HCT116 (cell line): ENCODE data around the gene SH3BGRL3. TPM values are rescaled to one million over a fixed set of nuclear protein-coding genes. Genes with fewer than 3 reads are reported as not detected.
A peak's percentile ranks its signal among the peaks of the same experiment; 100 is the strongest.

Experiments used
- ATAC-seq: fragments of 200-7000 bp; cut with Tn5 transposase; 2 replicates; pipeline ENCODE4 v1.9.1; 2020; ENCODE audit warnings: mild to moderate bottlenecking, moderate library complexity
- BruUV-seq: library from RNA; stranded (reverse); fragments of 400-500 nt; replicated peaks from 2 replicates; lab custom pipeline; 2021; lab: Mats Ljungman, UMichigan
- CTCF ChIA-PET: fragments of 300-600 bp; sonication (Branson Sonifier 250); formaldehyde crosslinking; loops from one replicate; lab custom pipeline; 2021; ENCODE audit warnings: antibody characterized with exemption; lab: Charles Lee
- POLR2A ChIA-PET: fragments of 300-600, 350-600 bp; sonication (Branson Sonifier 250); formaldehyde crosslinking; loops from one replicate; lab custom pipeline; 2021; ENCODE audit warnings: antibody characterized with exemption; lab: Charles Lee
- RAD21 ChIA-PET, 2 experiments: fragments of 300-600 bp; sonication (Branson Sonifier 250); formaldehyde crosslinking; loops; one replicate each; lab custom pipeline; 2023; ENCODE audit warnings: low total read pairs in 2 of 2; ENCODE audit not compliant: uncharacterized antibody in 2 of 2, unreplicated experiment in 2 of 2, low non-redundant PET in 1 of 2; lab: Charles Lee
- DNase-seq: peaks from one replicate; pipeline ENCODE4 v3.0.0-alpha.2; 2010; ENCODE audit warnings: low read depth, low spot score
- H2AFZ ChIP-seq: fragments of 200-600 bp; shearing (Covaris generic), sonication (generic); 2 replicates; pipeline ENCODE4 v1.6.1; 2017; ENCODE audit warnings: low read depth, mixed run types, mixed read lengths, antibody characterized with exemption, low read length; ENCODE audit not compliant: poor library complexity, severe bottlenecking
- H3K27ac ChIP-seq: 2 replicates; pipeline ENCODE4 v1.5.1; 2012; ENCODE audit warnings: low read depth, low read length
- H3K27me3 ChIP-seq: fragments of 200-600 bp; sonication (generic); 2 replicates; pipeline ENCODE4 v1.6.1; 2016; ENCODE audit warnings: mixed run types, low read length, mixed read lengths; ENCODE audit not compliant: insufficient read depth
- H3K36me3 ChIP-seq, 2 experiments: fragments of 200-500 bp in 1 of 2; fragments of 200-600 bp in 1 of 2; sonication (Bioruptor generic) in 1 of 2; sonication (generic) in 1 of 2; 2 replicates each; pipeline versions ENCODE4 v1.5.1 to v1.6.1; 2014 to 2016; ENCODE audit warnings: low read length in 2 of 2, inconsistent platforms in 1 of 2, mixed read lengths in 1 of 2, mixed run types in 1 of 2; ENCODE audit not compliant: insufficient read depth in 2 of 2, control insufficient read depth in 1 of 2
- H3K4me1 ChIP-seq, 2 experiments: fragments of 200-600 bp in 1 of 2; sonication (generic) in 1 of 2; 2 replicates each; pipeline versions ENCODE4 v1.5.1 to v1.6.1; 2012 to 2017; ENCODE audit warnings: low read length in 2 of 2, inconsistent platforms in 1 of 2, mild to moderate bottlenecking in 1 of 2, mixed read lengths in 1 of 2, mixed run types in 1 of 2, moderate library complexity in 1 of 2; ENCODE audit not compliant: insufficient read depth in 2 of 2, control insufficient read depth in 1 of 2
- H3K4me2 ChIP-seq: fragments of 200-600 bp; sonication (generic); 2 replicates; pipeline ENCODE4 v1.6.1; 2017; ENCODE audit warnings: mixed run types, low read length, mixed read lengths
- H3K4me3 ChIP-seq, 2 experiments: fragments of 200-600 bp in 1 of 2; sonication (generic) in 1 of 2; replicated peaks in 1 of 2; 2 replicates each; pipeline ENCODE4 v1.5.1; 2011 to 2016; ENCODE audit warnings: low read length in 2 of 2, control low read depth in 1 of 2, low read depth in 1 of 2, mild to moderate bottlenecking in 1 of 2, mixed read lengths in 1 of 2, mixed run types in 1 of 2
- H3K79me2 ChIP-seq: fragments of 200-600 bp; sonication (generic); 2 replicates; pipeline ENCODE4 v1.6.1; 2017; ENCODE audit warnings: mild to moderate bottlenecking, mixed run types, low read length, moderate library complexity, mixed read lengths; ENCODE audit not compliant: insufficient read depth
- H3K9ac ChIP-seq: fragments of 200-600 bp; sonication (generic); 2 replicates; pipeline ENCODE4 v1.6.1; 2016; ENCODE audit warnings: low read length, mixed read lengths
- H3K9me2 ChIP-seq: fragments of 200-600 bp; sonication (generic), shearing (Covaris generic); 2 replicates; pipeline ENCODE4 v1.6.1; 2017; ENCODE audit warnings: mixed run types, mild to moderate bottlenecking, moderate library complexity; ENCODE audit not compliant: insufficient read depth
- H3K9me3 ChIP-seq, 2 experiments: fragments of 200-500 bp in 1 of 2; fragments of 200-600 bp in 1 of 2; sonication (Bioruptor generic) in 1 of 2; sonication (generic) in 1 of 2; 2 replicates each; pipeline ENCODE4 v1.6.1; 2014 to 2017; ENCODE audit warnings: low read length in 2 of 2, mixed read lengths in 2 of 2, inconsistent platforms in 1 of 2, low read depth in 1 of 2, mild to moderate bottlenecking in 1 of 2, mixed run types in 1 of 2, moderate library complexity in 1 of 2; ENCODE audit not compliant: control insufficient read depth in 1 of 2, insufficient read depth in 1 of 2
- H4K20me1 ChIP-seq: fragments of 200-600 bp; sonication (generic), shearing (Covaris generic); 2 replicates; pipeline ENCODE4 v1.6.1; 2017; ENCODE audit warnings: mixed run types, mild to moderate bottlenecking, moderate library complexity; ENCODE audit not compliant: insufficient read depth
- ATF3 ChIP-seq: IDR thresholded peaks from 2 replicates; pipeline ENCODE4 v1.6.1; 2012
- CEBPB ChIP-seq: IDR thresholded peaks from 2 replicates; pipeline ENCODE4 v1.6.1; 2012; ENCODE audit warnings: low read depth
- ELF1 ChIP-seq: IDR thresholded peaks from 2 replicates; pipeline ENCODE4 v1.6.1; 2012; ENCODE audit warnings: low read depth, borderline replicate concordance
- EZH2 ChIP-seq: fragments of 200-600 bp; sonication (generic); IDR thresholded peaks from 2 replicates; pipeline ENCODE4 v1.6.1; 2017; ENCODE audit warnings: antibody characterized with exemption, mixed run types
- EZH2phosphoT487 ChIP-seq: fragments of 200-600 bp; IDR thresholded peaks from 2 replicates; pipeline ENCODE4 v1.6.1; 2018; ENCODE audit warnings: antibody characterized with exemption, borderline replicate concordance
- FOSL1 ChIP-seq: IDR thresholded peaks from 2 replicates; pipeline ENCODE4 v1.6.1; 2012; ENCODE audit warnings: low read depth
- JUND ChIP-seq: IDR thresholded peaks from 2 replicates; pipeline ENCODE4 v1.6.1; 2012
- MAX ChIP-seq: IDR thresholded peaks from 2 replicates; pipeline ENCODE4 v1.6.1; 2012
- POLR2A ChIP-seq: IDR thresholded peaks from 2 replicates; pipeline ENCODE4 v1.7.0; 2011; ENCODE audit warnings: borderline replicate concordance; ENCODE audit not compliant: insufficient read depth, insufficient read length; ENCODE audit errors: extremely low read depth
- POLR2AphosphoS5 ChIP-seq: IDR thresholded peaks from 2 replicates; pipeline ENCODE4 v1.6.1; 2011; ENCODE audit warnings: mild to moderate bottlenecking, low read depth, low read length, moderate library complexity
- RAD21 ChIP-seq: IDR thresholded peaks from 2 replicates; pipeline ENCODE4 v1.6.1; 2012; ENCODE audit warnings: low read depth, mild to moderate bottlenecking
- REST ChIP-seq: IDR thresholded peaks from 2 replicates; pipeline ENCODE4 v1.6.1; 2012; ENCODE audit warnings: low read depth
- SIN3A ChIP-seq: IDR thresholded peaks from 2 replicates; pipeline ENCODE4 v1.6.1; 2012; ENCODE audit warnings: low read depth
- SP1 ChIP-seq: IDR thresholded peaks from 2 replicates; pipeline ENCODE4 v1.6.1; 2012; ENCODE audit warnings: low read depth
- SRF ChIP-seq: IDR thresholded peaks from 2 replicates; pipeline ENCODE4 v1.6.1; 2012; ENCODE audit warnings: low read depth
- TCF7L2 ChIP-seq: IDR thresholded peaks from 2 replicates; pipeline ENCODE4 v1.7.0; 2011; ENCODE audit warnings: borderline replicate concordance, inconsistent platforms; ENCODE audit not compliant: insufficient read depth, insufficient read length; ENCODE audit errors: extremely low read depth
- YY1 ChIP-seq: IDR thresholded peaks from 2 replicates; pipeline ENCODE4 v1.6.1; 2011; ENCODE audit warnings: low read length, low read depth, moderate library complexity, mild to moderate bottlenecking; ENCODE audit not compliant: insufficient replicate concordance; ENCODE audit errors: extremely low read depth
- ZBTB33 ChIP-seq: IDR thresholded peaks from 2 replicates; pipeline ENCODE4 v1.6.1; 2011; ENCODE audit warnings: mild to moderate bottlenecking, low read length, moderate library complexity; ENCODE audit not compliant: insufficient replicate concordance; ENCODE audit errors: extremely low read depth
- ZFX ChIP-seq: fragments of 450-650 bp; IDR thresholded peaks from 2 replicates; pipeline ENCODE4 v1.6.1; 2017
- intact Hi-C: fragments of 100-400 bp; cut with micrococcal nuclease; formaldehyde crosslinking; loops from 2 replicates; pipeline ENCODE4 v1.10.0; 2022
- total RNA-seq: library from RNA; stranded (reverse); gene quantifications from one replicate; pipeline ENCODE4 v1.2.1, GENCODE V29; 2021; ENCODE audit not compliant: unreplicated experiment

Gene SH3BGRL3
- total RNA-seq, 1 experiment from 2014 or later, result 112 TPM

- TF ChIP-seq REST (no peak), POLR2A (peak; percentile 66), POLR2AphosphoS5 (peak; percentile 73)
- TF ChIP-seq, all 23 proteins: peak for 7
These were observed 26.7 kb downstream of the SH3BGRL3 start, which contains the start of gene UBXN11 (continued) for GRCh38 chr1:26306290-26307229.

GRCh38 chr1:26307363-26307781 is 27.5 kb downstream of the SH3BGRL3 start:
- ChIA-PET POLR2A (no interaction called here), CTCF (interaction anchor here (1.2 to 2.7 kb wide), 3 partner anchors 14 to 84 kb away, joined by 3 to 10 read pairs (median 4); no protein-coding TSS in a partner anchor), RAD21 (no interaction called here)
- H3K4me2 ChIP-seq, result peak overlapping the region; percentile 100
- H3K4me3 ChIP-seq, result peak overlapping the region; percentile 79 to 91; a peak in 3 of 4 replicates
- peak overlapping the region; percentile 14; the same call in 1 of the 2 replicates for H3K27ac ChIP-seq
- H3K79me2 ChIP-seq, result peaks cover 12% of the 10 kb centered on the region
- no peaks in the 10 kb centered on the region for H3K27me3 ChIP-seq
- ATAC-seq (no peak), DNase-seq (no peak)
- no peaks in the 10 kb centered on the region for H3K9me3 ChIP-seq
- no peaks in the 10 kb centered on the region for H3K9me2 ChIP-seq
- TF ChIP-seq JUND (no peak), POLR2A (no peak), EZH2phosphoT487 (no peak), POLR2AphosphoS5 (no peak), CEBPB (no peak), SIN3A (no peak), SRF (no peak), SP1 (no peak), ZFX (no peak), EZH2 (no peak), ZBTB33 (no peak), ATF3 (no peak), YY1 (no peak), MAX (no peak), FOSL1 (no peak), RAD21 (no peak), ELF1 (no peak), TCF7L2 (no peak)
- H3K4me1 ChIP-seq, result peaks cover 9 to 37% of the 10 kb centered on the region in 2 experiments; a peak in 3 of 4 replicates
- peak overlapping the region; percentile 89 for H3K9ac ChIP-seq
- H3K36me3 ChIP-seq, result no peaks in the 10 kb centered on the region
- BruUV-seq, result no TSS peak
- H4K20me1 ChIP-seq, result no peaks in the 10 kb centered on the region
- intact Hi-C loops, result no loop called here
- peak overlapping the region; percentile 71 for H2AFZ ChIP-seq
